ENCODE measurements around the gene CNTNAP5.

GRCh38 chr2:124308319-124309062 is 283.4 kb downstream of the CNTNAP5 start:
- TF ChIP-seq CTCF (IDR thresholded peaks at IDR 0.05) (no peak), POLR2A (IDR thresholded peaks at IDR 0.05) (no peak)
